HG02763 (cell line): Measurements from ENCODE around the gene TMX3.

ENCODE experiments used
- ATAC-seq: cut with Tn5 transposase; IDR thresholded peaks from one replicate; pipeline ENCODE4 v1.9.1; 2021; ENCODE audit warnings: mild to moderate bottlenecking, moderate library complexity; ENCODE audit not compliant: unreplicated experiment

TMX3 gene

DNA sequence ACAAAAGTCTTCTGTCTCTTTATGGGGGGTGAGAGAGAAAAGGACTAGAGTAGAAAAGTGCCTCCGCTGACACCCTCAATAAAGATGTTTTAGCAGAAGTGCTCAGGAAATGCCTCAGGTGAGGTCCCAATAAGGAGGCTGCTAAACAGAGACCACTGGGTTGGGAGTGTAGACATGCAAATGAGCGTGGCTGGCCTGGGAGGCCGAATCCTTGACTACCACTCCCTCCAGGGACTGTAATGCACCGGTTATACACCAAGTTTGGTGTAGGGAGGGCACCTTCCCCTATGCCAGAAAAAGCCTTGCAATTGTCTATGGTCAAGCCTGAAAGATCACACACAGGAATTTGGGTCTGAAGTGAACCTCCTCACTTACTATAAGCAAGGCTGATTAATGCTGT is 1.8 kb downstream of the TMX3 start:
- ATAC-seq = no peak

DNA sequence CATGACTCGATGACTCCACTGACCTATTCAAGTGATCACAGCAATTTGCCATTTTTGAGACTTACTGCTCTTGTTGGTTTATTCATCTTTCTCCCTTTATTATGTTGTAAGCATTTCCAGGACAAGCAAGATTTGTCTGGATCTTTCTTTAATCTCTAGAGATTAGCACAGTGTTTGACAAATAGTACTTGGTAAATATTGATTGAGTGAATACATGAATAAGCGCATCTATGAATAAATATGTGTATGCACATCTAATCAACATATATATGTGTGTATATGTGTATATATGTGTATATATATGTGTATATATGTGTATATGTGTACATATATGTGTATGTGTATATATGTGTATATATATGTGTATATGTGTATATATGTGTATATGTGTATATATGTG is 7.3 kb downstream of the TMX3 start:
- no peak for ATAC-seq

DNA sequence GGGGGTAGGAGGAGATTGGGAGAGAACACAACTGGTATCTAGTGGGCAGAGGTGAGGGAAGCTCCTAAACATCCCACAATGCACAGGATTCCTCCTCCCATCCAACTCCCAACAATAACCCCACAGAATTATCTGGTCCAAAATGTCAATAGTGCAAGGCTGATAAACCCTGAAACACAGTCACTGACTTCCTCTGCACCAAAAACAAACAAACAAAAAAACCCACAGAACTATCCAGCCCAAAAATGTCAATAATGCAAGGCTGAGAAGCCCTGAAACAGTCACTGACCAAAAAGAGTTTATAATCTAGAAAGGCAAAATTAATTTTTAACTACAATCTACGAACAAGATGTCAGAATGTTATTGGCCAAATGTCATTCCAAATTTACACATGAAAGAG is 9.8 kb downstream of the TMX3 start:
- no peak for ATAC-seq

DNA sequence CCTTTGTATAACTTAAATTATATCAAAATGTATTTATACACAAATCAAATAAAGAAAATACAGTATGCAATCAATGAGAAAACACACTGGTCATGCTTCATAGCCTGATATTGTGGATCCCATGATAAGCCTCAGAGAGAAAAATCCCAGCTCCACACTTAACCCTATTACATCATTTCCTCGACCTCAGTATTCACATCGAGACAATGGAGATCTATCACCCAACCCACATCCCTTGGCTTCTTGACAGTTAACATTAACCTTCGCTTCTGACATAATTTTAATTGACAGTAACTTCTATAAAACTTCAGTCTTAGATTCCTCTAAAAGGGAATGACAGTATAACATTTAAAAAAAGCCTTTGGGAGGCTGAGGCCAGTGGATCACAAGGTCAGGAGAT is 11.6 kb downstream of the TMX3 start:
- ATAC-seq = no peak

DNA sequence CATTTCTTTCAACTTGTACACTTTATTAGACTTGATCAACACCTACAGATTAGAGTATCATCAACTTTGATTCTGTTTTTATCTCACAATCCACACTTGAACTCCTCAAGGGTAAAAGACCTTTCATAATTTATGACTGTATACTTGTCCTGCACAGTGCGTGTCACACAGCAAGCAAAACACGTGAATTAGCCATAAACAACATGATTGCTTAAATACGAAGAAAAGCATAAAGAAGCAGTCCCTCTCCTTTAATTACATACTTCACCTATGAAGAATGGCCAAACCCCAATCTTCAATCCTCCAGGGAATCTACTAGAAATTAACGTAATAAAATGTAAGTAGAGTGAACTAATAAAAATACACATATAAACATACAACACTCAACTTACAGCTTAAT is 13.6 kb downstream of the TMX3 start:
- ATAC-seq = no peak

DNA sequence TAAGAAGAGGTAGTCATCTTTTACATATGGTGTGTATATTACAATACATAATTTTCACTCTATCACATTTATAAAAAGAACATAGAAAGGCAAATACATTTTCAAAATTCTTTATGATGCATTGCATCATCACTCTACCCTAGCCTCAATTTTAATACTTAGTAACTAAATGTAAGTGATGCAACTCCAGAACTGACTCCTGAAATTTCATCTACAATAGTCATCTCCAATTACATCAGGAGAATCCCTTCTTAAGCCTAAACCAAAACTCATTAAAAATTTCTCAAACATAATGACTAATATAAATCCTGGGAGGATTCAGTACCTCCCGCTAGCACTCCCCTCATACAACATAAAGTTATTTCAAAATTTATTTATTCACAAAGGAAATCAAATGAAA is 15.9 kb downstream of the TMX3 start:
- no peak for ATAC-seq

DNA sequence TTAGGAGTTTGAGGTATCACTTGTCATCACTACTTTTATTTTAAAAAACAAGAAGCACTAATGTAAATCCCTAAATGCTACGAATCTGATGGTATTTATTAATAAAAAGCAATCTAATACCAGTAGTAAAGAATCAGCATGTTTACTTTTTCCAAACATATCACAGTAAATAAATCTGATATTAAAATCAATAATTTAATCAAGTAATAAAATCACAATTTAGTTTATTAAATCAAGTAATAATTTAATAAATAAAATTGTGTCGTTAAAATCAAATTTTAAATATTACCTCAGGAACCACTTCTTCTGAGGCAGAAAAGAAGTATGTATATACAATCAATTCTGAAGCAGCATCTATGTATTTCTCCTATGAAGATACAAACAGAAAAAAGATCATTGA is 18.0 kb downstream of the TMX3 start:
- no peak for ATAC-seq

DNA sequence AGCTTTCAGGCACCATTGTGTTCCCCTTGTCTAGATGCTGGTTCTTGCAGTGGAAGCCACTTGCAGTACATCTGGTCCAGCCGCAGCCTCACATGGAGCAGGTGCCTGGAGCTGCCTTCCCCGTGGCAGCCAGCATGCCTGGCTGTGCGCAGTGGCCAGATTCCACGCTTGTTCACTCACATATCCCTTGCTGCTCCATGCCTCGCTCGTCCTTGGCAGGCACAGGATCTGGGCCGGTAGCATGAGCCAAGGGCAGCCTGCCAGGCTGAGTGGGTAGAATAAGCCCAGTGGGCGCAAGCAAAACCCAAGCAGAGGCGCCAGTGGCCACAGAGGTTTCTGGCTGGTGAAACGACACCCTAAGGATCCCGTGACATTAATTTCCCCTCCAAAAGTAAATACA is 20.6 kb downstream of the TMX3 start:
- no peak for ATAC-seq

DNA sequence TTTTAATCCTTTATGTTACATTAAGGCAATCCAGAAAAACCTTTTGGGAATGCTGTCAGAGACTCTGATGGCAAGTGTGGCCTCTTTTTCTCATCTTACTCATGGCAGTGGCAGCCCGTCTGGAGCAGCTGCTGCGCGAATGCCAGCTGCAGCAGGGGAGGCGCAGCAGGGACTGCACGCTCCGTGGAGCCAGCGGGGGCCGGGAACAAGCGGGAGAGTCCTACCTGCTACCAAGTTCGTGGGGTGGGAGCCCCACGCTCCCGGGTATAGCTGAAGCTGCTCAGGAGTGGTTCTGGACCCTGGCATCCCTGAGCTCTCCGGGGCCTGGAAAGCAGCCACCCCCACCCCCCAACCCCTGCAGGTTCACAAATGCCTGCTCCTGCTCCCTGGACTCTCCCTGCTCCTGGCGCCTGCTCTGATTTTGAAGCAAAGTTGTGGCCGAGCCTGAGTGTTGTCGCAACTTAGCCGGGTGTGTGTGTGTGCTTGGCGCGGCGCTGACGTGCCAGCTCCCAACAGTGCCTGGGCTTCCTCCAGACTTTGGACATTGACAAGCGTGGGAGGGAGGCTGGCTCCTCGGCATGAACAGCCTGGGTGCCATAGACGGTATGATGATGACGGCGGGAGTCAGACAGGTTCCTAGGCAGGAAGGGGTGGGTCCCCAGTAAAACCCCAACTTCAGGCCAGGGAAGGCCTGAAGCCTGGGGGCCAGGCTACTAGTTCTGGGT is 21.7 kb downstream of the TMX3 start:
- no peak for ATAC-seq

DNA sequence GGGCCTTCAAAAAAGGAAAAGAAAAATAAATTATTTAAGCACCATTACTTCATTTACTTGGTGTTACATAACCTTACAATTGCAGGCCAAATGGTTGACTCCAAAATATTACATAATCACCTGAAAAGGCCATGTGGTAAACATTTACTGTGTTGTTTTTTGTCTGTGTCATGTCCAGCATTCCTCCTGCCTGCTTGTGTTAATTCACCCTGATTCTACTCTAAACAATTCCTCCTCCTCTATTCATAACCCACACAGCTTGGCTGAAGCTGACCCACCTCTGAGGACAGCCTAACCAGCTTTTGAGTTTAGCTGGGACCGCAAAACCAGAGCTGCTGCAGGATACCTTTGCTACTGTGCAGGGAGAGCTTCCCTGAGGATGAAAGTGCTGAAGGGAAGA is 35.4 kb downstream of the TMX3 start:
- ATAC-seq = no peak

DNA sequence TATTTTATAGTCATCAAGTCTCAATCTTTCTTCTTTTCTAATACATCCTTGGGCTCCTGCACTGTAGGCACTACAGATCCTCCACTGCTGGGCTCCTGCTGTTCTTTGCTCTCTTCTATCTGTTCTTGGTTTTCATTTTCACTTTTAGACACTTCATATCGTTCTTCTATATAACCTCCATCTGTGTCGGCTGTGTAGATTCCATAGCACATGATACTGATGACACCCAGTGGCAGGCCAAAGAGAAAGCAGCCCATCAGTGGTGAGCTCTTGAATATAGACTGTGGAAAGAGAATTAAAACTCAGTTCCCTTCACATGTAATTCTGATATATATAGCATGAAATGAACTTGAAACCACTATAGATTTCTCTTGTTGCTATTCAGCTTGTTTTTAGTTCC is 38.0 kb downstream of the TMX3 start:
- ATAC-seq = peak; percentile 74

DNA sequence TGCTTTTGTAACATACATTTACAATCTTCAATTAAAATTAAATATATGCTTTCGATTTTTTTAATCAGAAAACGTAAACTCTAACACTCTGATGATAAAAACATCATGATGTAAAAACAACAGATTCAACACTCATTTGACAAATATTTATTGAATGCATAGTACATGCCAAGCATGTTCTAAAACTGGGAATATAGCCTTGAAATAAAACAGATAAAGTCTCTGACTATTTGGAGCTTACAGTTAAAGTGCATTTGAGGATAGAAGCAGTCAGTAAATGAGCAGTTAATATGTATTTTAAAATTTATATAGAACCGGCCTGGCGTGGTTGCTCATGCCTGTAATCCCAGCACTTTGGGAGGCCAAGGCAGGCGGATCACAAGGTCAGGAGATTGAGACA is 47.8 kb downstream of the TMX3 start:
- no peak for ATAC-seq

DNA sequence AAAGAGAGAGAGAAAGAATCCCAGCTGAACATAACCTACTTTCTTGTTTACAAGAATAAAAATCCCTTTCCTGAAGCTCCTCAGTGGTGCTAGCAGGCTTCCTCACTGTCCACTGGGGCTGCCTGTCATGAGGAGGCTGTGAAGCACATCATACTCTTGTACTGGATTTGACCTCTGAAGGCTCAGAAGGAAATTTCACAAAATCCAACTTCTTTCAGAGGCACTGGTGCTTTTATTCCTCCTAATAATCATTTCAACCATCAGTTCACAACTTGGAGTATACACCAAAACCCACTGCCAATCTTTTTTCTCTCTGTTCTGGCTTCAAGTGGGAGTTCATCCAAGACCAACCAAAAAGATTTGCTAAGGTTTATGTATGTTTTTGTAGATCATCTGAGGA is 48.5 kb downstream of the TMX3 start:
- no peak for ATAC-seq

DNA sequence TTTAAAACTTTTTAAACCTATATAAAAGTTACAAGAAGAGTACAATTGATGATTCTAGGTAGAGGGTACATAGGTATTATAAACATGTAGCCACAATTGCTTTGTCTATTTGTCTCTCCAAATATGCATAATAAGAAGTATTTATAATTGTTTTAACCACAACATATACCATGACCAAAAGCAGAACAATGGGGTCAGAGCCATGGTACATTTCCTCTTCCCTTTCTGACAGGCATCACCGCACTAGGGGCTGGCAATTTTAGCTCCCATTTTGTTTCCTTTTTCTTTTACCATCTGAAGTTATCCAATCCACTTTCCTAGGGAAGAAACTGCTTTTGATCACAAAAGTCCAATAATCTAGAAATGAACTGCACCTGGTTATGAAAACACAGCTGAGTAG is 49.3 kb downstream of the TMX3 start:
- no peak for ATAC-seq

DNA sequence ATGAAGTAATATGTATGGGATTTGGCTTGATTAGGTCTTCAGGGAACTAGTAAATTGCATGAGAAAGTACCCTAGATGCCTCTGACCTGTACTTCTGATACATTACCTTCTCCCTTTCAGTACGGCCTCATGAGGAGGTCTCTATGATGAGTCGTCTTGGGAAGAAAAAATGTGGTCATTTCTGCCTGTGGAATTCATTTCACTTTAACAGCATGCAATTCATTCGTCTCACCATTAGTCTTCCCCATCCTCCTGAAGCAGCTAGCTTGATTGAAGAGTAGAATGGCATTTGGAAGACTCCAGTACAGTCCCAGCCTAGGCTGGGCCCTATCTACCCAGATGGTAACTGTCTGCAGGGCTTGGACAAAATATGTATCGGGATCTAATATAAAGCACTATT is 52.2 kb downstream of the TMX3 start:
- ATAC-seq = no peak

DNA sequence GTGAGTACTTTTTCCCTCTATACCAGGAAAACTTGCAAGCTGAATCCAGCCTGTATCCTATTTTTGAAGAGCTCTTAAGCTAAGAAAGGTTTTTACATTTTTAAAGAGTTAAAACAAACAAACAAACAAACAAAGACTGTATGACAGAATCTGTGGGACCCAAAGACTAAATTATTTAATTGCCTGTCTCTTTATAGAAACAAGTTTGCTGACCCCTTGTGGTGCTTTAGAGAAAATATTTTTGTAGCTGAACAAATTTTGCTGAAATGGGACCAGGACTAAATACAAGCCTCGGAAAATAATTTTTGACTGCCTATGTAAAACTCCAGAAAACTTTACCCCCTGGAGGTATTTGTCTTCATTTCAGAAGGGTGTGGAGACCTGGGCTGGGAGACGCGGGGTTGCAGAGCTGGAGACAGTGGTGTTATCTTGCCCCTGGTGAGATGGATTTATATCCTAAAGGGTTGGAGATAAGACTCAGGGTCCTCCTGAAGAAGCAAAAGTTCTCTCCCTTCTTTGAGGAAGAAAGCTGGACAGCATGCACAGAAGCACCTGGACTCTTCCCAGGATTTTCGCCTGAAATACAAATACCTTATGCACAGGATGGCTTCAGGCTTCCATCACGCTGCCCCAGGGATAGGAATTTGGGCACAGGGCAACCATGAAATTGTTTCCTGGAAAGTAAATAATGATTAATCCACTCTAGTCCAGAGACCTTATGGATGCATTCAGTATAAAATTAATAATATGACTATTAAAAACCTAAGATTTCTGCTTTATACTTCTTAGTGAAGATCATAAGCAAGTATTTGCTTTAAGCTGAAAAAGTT is 54.3 kb downstream of the TMX3 start:
- ATAC-seq = no peak

DNA sequence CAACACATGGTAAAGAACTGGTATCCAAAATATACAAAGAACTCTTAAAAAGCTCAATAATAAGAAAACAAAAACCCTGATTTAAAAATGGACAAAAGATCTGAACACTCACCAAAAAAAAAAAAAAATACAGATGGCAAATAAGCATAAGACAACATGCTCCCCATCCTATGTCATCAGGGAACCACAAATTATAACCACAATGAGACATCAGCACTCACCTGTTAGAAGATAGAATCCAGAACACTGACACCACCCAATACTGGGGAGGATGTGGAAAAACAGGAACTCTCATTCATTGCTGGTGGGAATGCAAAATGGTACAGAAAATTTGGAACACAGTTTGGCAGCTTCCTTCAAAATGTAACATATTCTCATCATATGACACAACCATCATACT is 66.7 kb downstream of the TMX3 start:
- no peak for ATAC-seq

DNA sequence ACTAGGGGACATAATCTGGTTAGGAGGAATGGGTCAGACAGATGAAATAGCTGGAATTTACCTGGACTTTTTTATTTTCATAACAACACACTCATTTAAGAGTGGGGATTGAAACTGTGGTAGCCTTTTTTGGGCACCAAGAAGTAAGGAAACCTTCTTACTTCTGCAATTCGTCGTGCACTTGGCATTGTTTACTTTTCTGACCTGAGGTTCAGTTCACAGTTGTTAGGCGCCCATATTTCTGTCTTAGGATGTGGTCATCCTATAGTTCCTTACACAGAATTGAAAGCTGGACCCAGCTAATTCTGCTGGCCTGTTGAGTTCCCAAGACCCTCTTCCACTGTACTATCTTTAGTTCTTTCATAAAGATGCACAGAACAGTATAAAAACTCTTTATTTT is 72.9 kb downstream of the TMX3 start:
- no peak for ATAC-seq

DNA sequence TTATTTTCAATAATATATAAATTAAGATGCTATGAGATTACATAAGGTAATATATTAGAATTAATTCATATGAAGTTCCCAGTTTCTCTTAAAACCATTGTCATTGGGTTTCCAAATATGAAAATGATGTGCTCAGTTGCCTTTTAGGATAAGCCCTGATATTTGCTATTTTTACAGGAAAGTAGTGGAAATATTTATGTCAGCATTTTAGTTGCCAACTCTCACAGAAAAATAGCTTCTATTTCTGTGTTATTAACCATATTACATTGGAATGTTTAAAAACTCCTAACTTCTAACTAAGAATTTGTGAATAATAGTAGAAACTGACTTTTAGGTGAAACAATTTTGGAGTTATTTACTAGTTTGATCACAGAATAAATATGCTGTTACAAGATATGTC is 74.0 kb downstream of the TMX3 start:
- ATAC-seq = no peak

DNA sequence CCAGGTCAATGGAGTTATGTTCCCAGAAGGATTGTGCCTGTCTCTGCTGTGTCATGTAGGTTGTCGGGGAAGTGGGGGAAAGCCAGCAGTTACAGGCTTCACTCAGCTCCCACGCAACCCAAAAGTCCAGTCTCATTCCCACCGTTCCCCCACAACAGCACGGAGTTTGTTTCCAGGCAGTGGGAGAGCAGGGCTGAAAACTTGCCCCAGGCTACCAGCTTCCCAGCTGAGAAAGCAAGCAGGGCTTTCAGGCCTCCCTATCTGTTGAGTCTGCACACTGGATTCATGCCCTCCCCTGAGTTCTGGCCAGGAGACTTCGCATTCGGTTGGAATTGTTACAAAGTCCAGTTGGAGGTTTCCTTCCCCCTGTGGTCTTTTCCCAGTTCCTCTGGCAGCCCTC is 76.3 kb downstream of the TMX3 start:
- no peak for ATAC-seq

DNA sequence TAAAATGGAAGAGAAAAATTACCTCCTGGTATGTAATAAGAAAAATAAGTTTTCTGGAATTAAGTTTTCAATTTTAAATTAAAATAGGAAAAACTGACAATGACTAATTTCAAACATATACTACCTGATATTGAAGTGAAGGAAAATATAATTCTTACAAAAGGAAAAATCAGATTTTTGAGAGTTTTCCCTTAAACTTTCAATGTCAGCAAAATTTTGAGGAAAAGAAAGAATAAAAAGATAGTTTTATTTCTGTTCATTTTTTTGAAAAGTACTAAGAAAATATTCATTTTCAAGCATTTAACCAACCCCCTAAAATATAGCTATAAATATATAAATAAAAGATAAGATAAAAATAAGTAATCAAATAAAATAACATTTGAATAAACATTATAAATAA is 87.1 kb downstream of the TMX3 start:
- ATAC-seq = no peak
